Mucosa of rectum (tissue), 2 donors: ENCODE measurements around the gene NDRG3.

Experiments
- H3K27ac ChIP-seq, 2 donors: one replicate each; pipeline ENCODE4 v1.7.0; 2013; ENCODE audit warnings: inconsistent platforms in 2 of 2, low read depth in 2 of 2, low read length in 2 of 2
- H3K27me3 ChIP-seq, 2 donors: one replicate each; pipeline ENCODE4 v1.7.0; 2013; ENCODE audit warnings: low read length in 2 of 2; ENCODE audit not compliant: control insufficient read depth in 2 of 2, insufficient read depth in 2 of 2
- H3K36me3 ChIP-seq, 2 donors: one replicate each; pipeline ENCODE4 v1.7.0; 2013; ENCODE audit warnings: low read length in 2 of 2; ENCODE audit not compliant: control insufficient read depth in 2 of 2, insufficient read depth in 2 of 2
- H3K4me1 ChIP-seq, 2 donors: one replicate each; pipeline ENCODE4 v1.7.0; 2013; ENCODE audit warnings: low read length in 2 of 2, mild to moderate bottlenecking in 1 of 2; ENCODE audit not compliant: control insufficient read depth in 2 of 2, insufficient read depth in 2 of 2
- H3K4me3 ChIP-seq, 2 donors: one replicate each; pipeline ENCODE4 v1.7.0; 2013; ENCODE audit warnings: low read length in 2 of 2
- H3K9ac ChIP-seq, 2 donors: one replicate each; pipeline ENCODE4 v1.7.0; 2013; ENCODE audit warnings: low read length in 2 of 2, low read depth in 1 of 2, mild to moderate bottlenecking in 1 of 2
- H3K9me3 ChIP-seq, 2 donors: one replicate each; pipeline ENCODE4 v1.7.0; 2013; ENCODE audit warnings: low read length in 2 of 2; ENCODE audit not compliant: control insufficient read depth in 2 of 2
- donor health status: healthy.
- donor health status: Normal muscosa, but diverticular disease.

Gene NDRG3

DNA sequence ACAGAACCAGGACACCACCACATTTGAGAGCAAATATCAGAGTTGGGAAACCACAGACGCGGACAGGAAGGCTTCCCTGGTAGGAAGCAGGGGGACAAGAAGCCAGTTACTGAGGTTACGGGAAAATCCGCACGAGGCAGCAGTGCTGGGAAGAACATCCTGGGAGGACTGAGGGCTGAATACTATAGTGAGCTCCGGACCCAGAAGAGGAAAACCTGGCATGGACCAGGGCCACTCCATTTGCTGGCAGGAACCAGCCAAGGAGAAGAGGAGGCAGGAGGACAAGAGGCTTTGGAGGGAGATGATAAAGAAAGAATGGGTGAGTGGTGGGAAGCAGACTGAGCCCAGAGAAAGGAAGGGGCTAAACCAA is 33.8 kb upstream of the NDRG3 start:
- Histone ChIP-seq H3K4me3 (no peak overlapping the region), H3K27me3 (no peaks in the 10 kb centered on the region), H3K27ac (no peak overlapping the region), H3K4me1 (peaks cover 0 to 3% of the 10 kb centered on the region in 2 donors), H3K36me3 (peaks cover 6 to 10% of the 10 kb centered on the region in 2 donors), H3K9ac (no peak overlapping the region), H3K9me3 (no peaks in the 10 kb centered on the region)

DNA sequence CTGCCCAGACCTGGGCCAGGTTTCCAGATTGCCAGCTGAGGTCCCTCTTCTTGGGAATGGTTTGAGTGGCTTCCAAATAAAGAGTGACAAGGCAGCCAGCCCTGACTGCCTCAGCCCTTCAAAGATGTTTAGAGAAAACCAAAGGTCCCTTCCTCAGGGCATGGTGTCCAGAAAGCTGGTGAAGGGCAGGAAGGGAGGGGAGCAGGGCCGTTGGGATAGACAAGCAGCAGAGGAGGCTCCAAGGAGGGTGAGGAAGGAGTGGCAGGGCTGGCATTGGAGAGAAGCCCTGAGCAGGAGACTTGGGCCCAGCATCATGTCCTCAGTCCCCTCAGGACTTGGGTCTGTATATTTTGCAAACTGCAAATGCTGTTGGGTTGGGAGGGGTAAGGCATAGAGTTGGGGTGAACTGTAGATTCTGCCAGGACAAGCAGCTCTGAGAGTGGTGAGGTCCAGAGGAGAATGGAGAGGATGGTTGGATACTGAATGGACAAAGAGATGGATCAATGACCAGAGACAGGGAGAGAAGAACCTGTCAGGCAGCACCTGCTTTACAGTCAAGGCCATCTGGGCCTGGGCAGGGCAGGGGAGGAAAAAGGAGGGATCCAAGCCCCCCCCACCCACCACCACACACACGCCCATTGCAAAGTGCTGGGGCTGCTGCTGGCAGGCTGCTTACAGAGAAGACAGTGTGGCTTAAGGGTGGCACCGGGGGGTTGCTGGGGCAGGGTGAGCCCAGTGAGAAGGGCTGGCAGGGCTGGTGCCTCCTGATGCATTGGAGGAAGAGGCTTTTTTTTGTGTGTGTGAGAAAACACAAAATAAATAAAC is 33.2 kb upstream of the NDRG3 start:
- Histone ChIP-seq H3K9me3 (no peaks in the 10 kb centered on the region), H3K4me3 (no peak overlapping the region), H3K27me3 (no peaks in the 10 kb centered on the region), H3K36me3 (peaks cover 4 to 8% of the 10 kb centered on the region in 2 donors), H3K4me1 (peaks cover 3% of the 10 kb centered on the region in 2 donors), H3K27ac (no peak overlapping the region), H3K9ac (no peak overlapping the region)

DNA sequence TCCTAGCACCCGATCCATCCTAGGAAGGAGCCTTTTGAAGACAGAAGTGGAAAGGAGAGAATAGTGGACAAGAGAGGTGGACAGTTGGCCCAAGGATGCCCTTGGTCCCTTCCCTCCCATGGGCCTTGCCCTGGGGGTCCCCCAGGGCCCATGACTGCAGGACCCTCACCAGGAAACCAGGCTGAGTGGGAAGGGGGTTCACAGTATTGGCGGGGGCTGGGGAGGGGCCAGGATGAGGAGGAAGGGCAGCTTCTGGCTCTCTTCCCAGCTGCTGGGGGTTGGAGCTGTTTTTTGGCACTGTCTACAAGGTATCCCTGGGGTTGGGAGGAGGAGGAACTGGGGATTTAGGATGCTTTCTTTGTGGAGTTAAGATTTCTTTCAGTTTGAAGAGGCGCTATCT is 31.7 kb upstream of the NDRG3 start:
- no peaks in the 10 kb centered on the region for H3K9me3 ChIP-seq
- no peak overlapping the region for H3K9ac ChIP-seq
- H3K4me3 ChIP-seq, result no peak overlapping the region
- no peaks in the 10 kb centered on the region for H3K27me3 ChIP-seq
- no peaks in the 10 kb centered on the region for H3K36me3 ChIP-seq
- peaks cover 6 to 11% of the 10 kb centered on the region in 2 donors for H3K4me1 ChIP-seq
- no peak overlapping the region for H3K27ac ChIP-seq

DNA sequence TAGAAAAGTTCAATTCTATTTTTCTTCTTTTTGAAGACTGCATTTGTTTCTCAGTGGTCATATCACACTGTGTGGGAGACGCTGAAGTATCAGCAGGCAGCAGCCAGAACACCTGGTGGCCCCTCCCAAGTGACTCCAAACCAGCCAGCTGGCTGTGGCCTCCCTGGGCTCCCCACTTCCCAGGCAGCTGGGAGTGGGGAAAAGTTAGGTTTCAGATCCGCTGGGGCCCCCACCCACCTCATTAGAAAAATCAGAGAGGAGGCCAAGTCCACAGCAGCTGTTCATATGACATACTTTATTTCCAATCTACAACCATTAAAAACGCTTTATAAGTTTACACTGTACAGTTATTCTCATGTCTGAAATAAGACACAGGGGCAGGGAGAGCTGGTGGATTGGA is 31.3 kb upstream of the NDRG3 start:
- Histone ChIP-seq H3K27ac (no peak overlapping the region), H3K4me3 (no peak overlapping the region), H3K9ac (no peak overlapping the region), H3K4me1 (peaks cover 7 to 13% of the 10 kb centered on the region in 2 donors), H3K36me3 (no peaks in the 10 kb centered on the region), H3K27me3 (no peaks in the 10 kb centered on the region), H3K9me3 (no peaks in the 10 kb centered on the region)

DNA sequence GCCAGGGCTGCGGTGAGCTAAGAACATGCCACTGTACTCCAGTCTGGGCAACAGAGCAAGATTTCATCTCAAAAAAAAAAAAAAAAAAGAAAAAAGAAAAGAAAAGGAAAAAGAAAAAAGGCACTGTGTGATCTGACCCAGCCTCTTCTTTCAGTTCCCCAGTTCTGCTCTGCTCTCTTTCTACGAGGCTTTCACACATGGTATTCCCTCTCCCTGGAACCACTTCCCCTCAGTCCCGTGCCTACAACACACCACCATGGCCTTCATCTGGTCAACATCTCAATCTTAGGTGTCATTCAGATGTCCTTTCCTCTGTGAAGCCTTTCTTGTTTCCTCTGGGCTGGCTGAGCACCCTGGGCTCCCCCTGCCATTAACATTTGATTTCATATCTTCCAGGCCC is 29.9 kb upstream of the NDRG3 start:
- H3K27ac ChIP-seq, result no peak overlapping the region
- H3K36me3 ChIP-seq, result no peaks in the 10 kb centered on the region
- no peaks in the 10 kb centered on the region for H3K27me3 ChIP-seq
- peaks cover 7 to 13% of the 10 kb centered on the region in 2 donors for H3K4me1 ChIP-seq
- H3K4me3 ChIP-seq, result no peak overlapping the region
- H3K9ac ChIP-seq, result no peak overlapping the region
- no peaks in the 10 kb centered on the region for H3K9me3 ChIP-seq

DNA sequence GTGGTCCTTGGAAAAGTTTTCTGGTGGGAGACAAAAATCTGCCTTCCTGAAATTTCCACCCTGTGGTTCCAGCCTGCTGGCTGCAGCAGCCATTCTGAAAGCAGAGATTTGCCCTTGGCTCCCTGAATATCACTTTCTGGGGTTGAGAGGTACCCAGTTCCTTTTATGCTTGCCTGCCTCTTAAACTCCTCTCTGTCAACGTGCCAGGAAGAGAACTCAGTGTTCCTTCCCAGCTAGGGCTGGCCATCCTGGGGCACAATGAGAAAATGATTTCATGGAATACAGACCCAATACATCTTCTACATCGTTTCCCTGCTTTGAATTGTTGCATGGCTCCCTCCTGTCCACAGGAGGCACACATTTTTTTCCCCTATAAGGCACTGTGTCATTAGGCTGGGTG is 29.3 kb upstream of the NDRG3 start:
- Histone ChIP-seq H3K27ac (no peak overlapping the region), H3K27me3 (no peaks in the 10 kb centered on the region), H3K9ac (no peak overlapping the region), H3K4me3 (no peak overlapping the region), H3K36me3 (peaks cover 0 to 2% of the 10 kb centered on the region in 2 donors), H3K9me3 (no peaks in the 10 kb centered on the region), H3K4me1 (peaks cover 7 to 13% of the 10 kb centered on the region in 2 donors)

DNA sequence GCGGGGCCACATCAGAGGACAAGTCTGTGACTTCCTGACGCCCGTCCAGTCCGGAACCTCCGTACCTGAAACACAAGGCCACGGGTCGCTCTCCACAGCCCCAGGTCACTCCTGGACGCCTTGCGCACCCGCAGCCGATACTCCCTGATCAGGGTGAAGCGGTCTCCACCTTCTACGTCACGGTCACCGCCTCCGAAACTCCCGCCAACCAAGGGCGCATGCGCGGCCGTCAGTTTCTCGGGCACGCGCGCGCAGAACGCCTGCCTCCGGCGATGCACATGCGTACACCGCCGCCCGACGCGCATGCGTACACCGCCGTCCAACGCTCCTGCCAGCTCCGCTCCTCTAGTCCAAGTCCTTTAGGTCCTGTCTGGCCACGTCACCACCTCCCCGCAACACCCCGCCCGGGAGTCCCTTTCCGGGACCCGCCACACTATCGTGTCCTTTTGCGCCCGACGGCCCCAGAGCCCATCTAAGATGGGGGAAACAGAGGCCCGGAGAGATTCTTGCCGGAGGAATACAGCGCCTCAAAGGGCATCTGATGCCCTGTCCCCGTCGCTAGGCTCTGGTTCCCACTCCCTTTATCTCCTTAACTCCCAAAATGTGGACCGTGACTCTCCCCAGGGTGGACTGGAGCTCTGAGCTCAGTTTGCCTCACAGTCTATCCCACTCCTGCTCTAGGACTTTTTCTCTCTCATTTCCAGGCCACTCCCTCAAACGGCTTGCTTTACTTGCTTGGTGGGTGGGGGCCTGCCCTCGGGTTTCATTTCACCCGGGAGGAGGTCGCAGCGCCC is 27.9 kb upstream of the NDRG3 start, which contains the start of gene DSN1:
Gene DSN1 (minus strand): TSS at position 167 of the 794 bp plus-strand sequence. CDS start 2,305 bp downstream, outside the sequence.
- peak within 1 kb of the TSS; percentile 75 to 89 for H3K4me3 ChIP-seq
- H3K27me3 ChIP-seq, result no peaks in the 10 kb centered on the region
- peaks cover 0 to 2% of the 10 kb centered on the region in 2 donors for H3K36me3 ChIP-seq
- H3K4me1 ChIP-seq, result peaks cover 7 to 13% of the 10 kb centered on the region in 2 donors
- H3K9ac ChIP-seq, result peak within 1 kb of the TSS; percentile 93 to 98
- peak within 1 kb of the TSS; percentile 89 to 99 for H3K27ac ChIP-seq
- H3K9me3 ChIP-seq, result no peaks in the 10 kb centered on the region

DNA sequence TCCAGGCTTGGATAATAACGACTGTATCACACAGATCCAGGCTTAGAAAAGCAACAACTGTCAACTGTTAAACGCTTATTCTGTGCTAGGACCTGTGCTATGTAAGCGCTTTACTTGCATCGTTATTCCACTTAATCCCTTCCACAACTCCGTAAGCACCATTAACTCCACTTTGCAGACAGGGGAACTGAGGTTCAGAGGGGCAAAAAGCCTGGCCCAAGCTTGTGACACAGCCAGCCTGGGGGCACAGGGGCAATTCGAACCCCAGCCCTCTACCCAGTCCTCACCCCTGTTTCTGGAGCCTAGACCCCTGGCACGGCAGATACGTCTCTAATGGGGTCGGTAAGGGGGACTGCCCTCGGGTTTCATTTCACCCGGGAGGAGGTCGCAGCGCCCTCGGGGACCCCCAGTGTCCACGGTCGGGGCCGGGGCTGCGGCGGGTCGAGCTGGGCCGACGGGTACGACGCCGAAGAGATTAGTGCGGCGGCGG is 27.3 kb upstream of the NDRG3 start:
- peak overlapping the region; percentile 89 to 99 for H3K27ac ChIP-seq
- H3K9ac ChIP-seq, result peak overlapping the region; percentile 93 to 98
- peaks cover 0 to 2% of the 10 kb centered on the region in 2 donors for H3K36me3 ChIP-seq
- no peaks in the 10 kb centered on the region for H3K27me3 ChIP-seq
- H3K4me1 ChIP-seq, result peaks cover 7 to 13% of the 10 kb centered on the region in 2 donors
- no peaks in the 10 kb centered on the region for H3K9me3 ChIP-seq
- peak overlapping the region; percentile 75 to 89 for H3K4me3 ChIP-seq

DNA sequence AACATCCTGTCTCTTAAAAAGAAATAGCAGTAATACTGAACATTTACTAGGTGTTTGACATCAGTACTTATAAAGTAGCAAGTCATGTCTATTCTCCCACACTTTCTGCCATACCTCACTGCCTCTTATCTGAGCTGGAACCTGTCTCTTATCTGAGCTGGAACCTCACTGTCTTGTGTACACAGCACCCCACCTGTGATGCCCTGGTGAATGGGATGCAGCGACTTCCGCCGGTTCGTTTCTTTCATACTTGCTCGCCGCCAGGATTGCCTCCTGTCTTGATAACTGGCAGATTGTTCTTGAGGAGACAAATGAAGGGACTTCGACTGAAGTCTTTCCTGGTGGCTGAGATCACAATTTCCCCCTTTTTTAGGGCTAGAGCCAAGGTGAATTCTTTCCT is 24.8 kb upstream of the NDRG3 start:
- H3K9me3 ChIP-seq, result no peaks in the 10 kb centered on the region
- H3K27ac ChIP-seq, result no peak overlapping the region
- no peak overlapping the region for H3K9ac ChIP-seq
- no peak overlapping the region for H3K4me3 ChIP-seq
- H3K27me3 ChIP-seq, result no peaks in the 10 kb centered on the region
- peaks cover 2% of the 10 kb centered on the region in 2 donors for H3K36me3 ChIP-seq
- H3K4me1 ChIP-seq, result peaks cover 7 to 10% of the 10 kb centered on the region in 2 donors
